Activated T-helper 1 cell treated with anti-CD3 and anti-CD28 coated beads, Interleukin-12 subunit alpha, Interleukin-12 subunit beta, Interleukin-2, Interleukin-4 antibody, amounts not matched to agents 30 ng/mL and 10 ng/mL and 1 ng/mL, durations not matched to agents 14 hours and 24 hours and 36 hours (primary cell): ENCODE data around the gene PXDN. TPM values are rescaled to one million over a fixed set of nuclear protein-coding genes. Genes with fewer than 3 reads are reported as not detected.
"Not testable (repeated sequence)": the region's sequence is repeated elsewhere in the genome, so short reads cannot be mapped to it uniquely, and the experiment has no call there.

Source experiments
- DNase-seq: peaks from one replicate; pipeline ENCODE4 v3.0.0; 2021; ENCODE audit warnings: low spot score
- H3K27ac Mint-ChIP-seq: one replicate; pipeline ENCODE4 v1.8.0; 2021; ENCODE audit warnings: mild to moderate bottlenecking, mixed read lengths
- H3K27me3 Mint-ChIP-seq: one replicate; pipeline ENCODE4 v1.8.0; 2022; ENCODE audit warnings: mild to moderate bottlenecking, moderate library complexity, mixed read lengths; ENCODE audit not compliant: insufficient read depth
- H3K36me3 Mint-ChIP-seq: one replicate; pipeline ENCODE4 v1.8.0; 2021; ENCODE audit warnings: low read depth, mixed read lengths
- H3K4me1 Mint-ChIP-seq: one replicate; pipeline ENCODE4 v1.8.0; 2021; ENCODE audit warnings: low read depth, mixed read lengths
- H3K4me3 Mint-ChIP-seq: one replicate; pipeline ENCODE4 v1.8.0; 2021; ENCODE audit warnings: mild to moderate bottlenecking, moderate library complexity, mixed read lengths
- H3K9me3 Mint-ChIP-seq: one replicate; pipeline ENCODE4 v1.8.0; 2021; ENCODE audit warnings: mixed read lengths
- intact Hi-C: fragments of 100-400 bp; cut with micrococcal nuclease; formaldehyde crosslinking; loops from one replicate; pipeline ENCODE4 v1.15.1; 2024
- total RNA-seq: library from RNA; stranded (reverse); gene quantifications from 2 replicates; pipeline ENCODE4 v1.2.3, GENCODE V29; 2022

PXDN gene
- total RNA-seq, 1 donor from 2014 or later = 1.7 TPM

- no peaks in the 10 kb centered on the region for H3K36me3 Mint-ChIP-seq
- H3K27me3 Mint-ChIP-seq = no peaks in the 10 kb centered on the region
- H3K4me1 Mint-ChIP-seq = no peaks in the 10 kb centered on the region
- DNase-seq = no peak
- intact Hi-C loops = no loop called here
- no peak overlapping the region for H3K4me3 Mint-ChIP-seq
- no peaks in the 10 kb centered on the region for H3K9me3 Mint-ChIP-seq
- H3K27ac Mint-ChIP-seq = no peak overlapping the region
Observed at GRCh38 chr2:1701556-1702185, 42.6 kb downstream of the PXDN start.

- Mint-ChIP-seq H3K27me3 (no peaks in the 10 kb centered on the region), H3K36me3 (no peaks in the 10 kb centered on the region), H3K4me3 (no peak overlapping the region), H3K9me3 (peaks cover 3% of the 10 kb centered on the region), H3K4me1 (no peaks in the 10 kb centered on the region), H3K27ac (no peak overlapping the region)
- intact Hi-C loops = no loop called here
- no peak for DNase-seq
Observed at GRCh38 chr2:1701020-1701419, 43.3 kb downstream of the PXDN start.

- H3K4me1 Mint-ChIP-seq, H3K9me3 Mint-ChIP-seq, H3K36me3 Mint-ChIP-seq, DNase-seq, H3K27ac Mint-ChIP-seq, H3K4me3 Mint-ChIP-seq, H3K27me3 Mint-ChIP-seq, intact Hi-C loops: not testable (repeated sequence)
Observed at GRCh38 chr2:1700427-1700826, 43.9 kb downstream of the PXDN start.

GRCh38 chr2:1698188-1698945 is 45.9 kb downstream of the PXDN start:
- no peak overlapping the region for H3K27ac Mint-ChIP-seq
- no peaks in the 10 kb centered on the region for H3K27me3 Mint-ChIP-seq
- H3K4me1 Mint-ChIP-seq = no peaks in the 10 kb centered on the region
- intact Hi-C loops = no loop called here
- H3K36me3 Mint-ChIP-seq = no peaks in the 10 kb centered on the region
- peaks cover 3% of the 10 kb centered on the region for H3K9me3 Mint-ChIP-seq
- DNase-seq = no peak
- no peak overlapping the region for H3K4me3 Mint-ChIP-seq

GRCh38 chr2:1697601-1698000 is 46.7 kb downstream of the PXDN start:
- peaks cover 3% of the 10 kb centered on the region for H3K9me3 Mint-ChIP-seq
- no peak overlapping the region for H3K4me3 Mint-ChIP-seq
- H3K27ac Mint-ChIP-seq = no peak overlapping the region
- no peak for DNase-seq
- no peaks in the 10 kb centered on the region for H3K4me1 Mint-ChIP-seq
- no peaks in the 10 kb centered on the region for H3K36me3 Mint-ChIP-seq
- intact Hi-C loops = no loop called here
- H3K27me3 Mint-ChIP-seq = no peaks in the 10 kb centered on the region

- Mint-ChIP-seq H3K36me3 (no peaks in the 10 kb centered on the region), H3K4me3 (no peak overlapping the region), H3K4me1 (no peaks in the 10 kb centered on the region), H3K27ac (no peak overlapping the region), H3K27me3 (no peaks in the 10 kb centered on the region), H3K9me3 (peaks cover 3% of the 10 kb centered on the region)
- no peak for DNase-seq
- intact Hi-C loops = no loop called here
Observed at GRCh38 chr2:1696472-1696871, 47.8 kb downstream of the PXDN start.

- Mint-ChIP-seq H3K4me3 (no peak overlapping the region), H3K27ac (no peak overlapping the region)
- DNase-seq = no peak
Observed at GRCh38 chr2:1694371-1695271, 49.7 kb downstream of the PXDN start.

GRCh38 chr2:1693723-1694122 is 50.6 kb downstream of the PXDN start:
- DNase-seq = no peak
- no peak overlapping the region for H3K27ac Mint-ChIP-seq
- intact Hi-C loops = no loop called here
- H3K4me1 Mint-ChIP-seq = no peaks in the 10 kb centered on the region
- H3K27me3 Mint-ChIP-seq = no peaks in the 10 kb centered on the region
- H3K4me3 Mint-ChIP-seq = no peak overlapping the region
- no peaks in the 10 kb centered on the region for H3K36me3 Mint-ChIP-seq
- peaks cover 3% of the 10 kb centered on the region for H3K9me3 Mint-ChIP-seq

More at GRCh38 chr2:1694371-1695271, 49.7 kb downstream of the PXDN start:
- H3K9me3 Mint-ChIP-seq = peaks cover 3% of the 10 kb centered on the region
- intact Hi-C loops = no loop called here
- H3K36me3 Mint-ChIP-seq = no peaks in the 10 kb centered on the region
- H3K4me1 Mint-ChIP-seq = no peaks in the 10 kb centered on the region
- no peaks in the 10 kb centered on the region for H3K27me3 Mint-ChIP-seq

GRCh38 chr2:1692342-1692741 is 52.0 kb downstream of the PXDN start:
- Mint-ChIP-seq H3K27ac (no peak overlapping the region), H3K4me1 (no peaks in the 10 kb centered on the region), H3K36me3 (no peaks in the 10 kb centered on the region), H3K9me3 (peaks cover 3% of the 10 kb centered on the region), H3K27me3 (no peaks in the 10 kb centered on the region), H3K4me3 (no peak overlapping the region)
- no peak for DNase-seq
- intact Hi-C loops = no loop called here

- Mint-ChIP-seq H3K36me3 (no peaks in the 10 kb centered on the region), H3K4me3 (no peak overlapping the region), H3K27me3 (no peaks in the 10 kb centered on the region), H3K27ac (no peak overlapping the region), H3K4me1 (no peaks in the 10 kb centered on the region), H3K9me3 (peaks cover 3% of the 10 kb centered on the region)
- no peak for DNase-seq
- intact Hi-C loops = no loop called here
Observed at GRCh38 chr2:1691366-1691765, 52.9 kb downstream of the PXDN start.

- Mint-ChIP-seq H3K4me3 (no peak overlapping the region), H3K36me3 (no peaks in the 10 kb centered on the region), H3K27me3 (no peaks in the 10 kb centered on the region), H3K4me1 (no peaks in the 10 kb centered on the region), H3K9me3 (no peaks in the 10 kb centered on the region), H3K27ac (no peak overlapping the region)
- DNase-seq = no peak
- intact Hi-C loops = no loop called here
Observed at GRCh38 chr2:1690056-1690775, 54.1 kb downstream of the PXDN start.

GRCh38 chr2:1688859-1689258 is 55.5 kb downstream of the PXDN start:
- no peak overlapping the region for H3K27ac Mint-ChIP-seq
- no peaks in the 10 kb centered on the region for H3K9me3 Mint-ChIP-seq
- no peak for DNase-seq
- intact Hi-C loops = no loop called here
- H3K4me3 Mint-ChIP-seq = no peak overlapping the region
- H3K4me1 Mint-ChIP-seq = no peaks in the 10 kb centered on the region
- no peaks in the 10 kb centered on the region for H3K36me3 Mint-ChIP-seq
- H3K27me3 Mint-ChIP-seq = no peaks in the 10 kb centered on the region
